GM10266 (cell line): ENCODE measurements around the gene CALB2.

Experiments
- DNase-seq: peaks from one replicate; pipeline ENCODE4 v3.0.0; 2012; ENCODE audit errors: extremely low spot score
- CTCF ChIP-seq: IDR thresholded peaks from 2 replicates; pipeline ENCODE4 v1.5.1; 2012; ENCODE audit warnings: mild to moderate bottlenecking, low read depth; ENCODE audit not compliant: control insufficient read depth, insufficient read depth; ENCODE audit errors: missing control alignments

CALB2 gene

GRCh38 chr16:71396594-71396993, 38.1 kb downstream of the CALB2 start:
- no peak for DNase-seq
- no peak for TF ChIP-seq CTCF

- TF ChIP-seq CTCF, result no peak
These were observed 41.5 kb downstream of the CALB2 start for GRCh38 chr16:71399801-71400563.

GRCh38 chr16:71402007-71402406, 43.5 kb downstream of the CALB2 start:
- no peak for DNase-seq

More at GRCh38 chr16:71399801-71400563, 41.5 kb downstream of the CALB2 start:
- DNase-seq, result no peak

GRCh38 chr16:71402674-71403073, 44.2 kb downstream of the CALB2 start:
- TF ChIP-seq CTCF, result no peak
- DNase-seq, result no peak

More at GRCh38 chr16:71402007-71402406, 43.5 kb downstream of the CALB2 start:
- no peak for TF ChIP-seq CTCF

GRCh38 chr16:71404364-71404763, 45.8 kb downstream of the CALB2 start:
- DNase-seq, result no peak
- no peak for TF ChIP-seq CTCF

- no peak for DNase-seq
- TF ChIP-seq CTCF, result no peak
These were observed 47.8 kb downstream of the CALB2 start for GRCh38 chr16:71406316-71406715.

- no peak for DNase-seq
- no peak for TF ChIP-seq CTCF
These were observed 48.2 kb downstream of the CALB2 start for GRCh38 chr16:71406724-71407123.
